ENCODE results near the gene FNBP1.

GRCh38 chr9:129923589-129923988 is 119.4 kb downstream of the FNBP1 start:
- TF ChIP-seq, protein P1, sequence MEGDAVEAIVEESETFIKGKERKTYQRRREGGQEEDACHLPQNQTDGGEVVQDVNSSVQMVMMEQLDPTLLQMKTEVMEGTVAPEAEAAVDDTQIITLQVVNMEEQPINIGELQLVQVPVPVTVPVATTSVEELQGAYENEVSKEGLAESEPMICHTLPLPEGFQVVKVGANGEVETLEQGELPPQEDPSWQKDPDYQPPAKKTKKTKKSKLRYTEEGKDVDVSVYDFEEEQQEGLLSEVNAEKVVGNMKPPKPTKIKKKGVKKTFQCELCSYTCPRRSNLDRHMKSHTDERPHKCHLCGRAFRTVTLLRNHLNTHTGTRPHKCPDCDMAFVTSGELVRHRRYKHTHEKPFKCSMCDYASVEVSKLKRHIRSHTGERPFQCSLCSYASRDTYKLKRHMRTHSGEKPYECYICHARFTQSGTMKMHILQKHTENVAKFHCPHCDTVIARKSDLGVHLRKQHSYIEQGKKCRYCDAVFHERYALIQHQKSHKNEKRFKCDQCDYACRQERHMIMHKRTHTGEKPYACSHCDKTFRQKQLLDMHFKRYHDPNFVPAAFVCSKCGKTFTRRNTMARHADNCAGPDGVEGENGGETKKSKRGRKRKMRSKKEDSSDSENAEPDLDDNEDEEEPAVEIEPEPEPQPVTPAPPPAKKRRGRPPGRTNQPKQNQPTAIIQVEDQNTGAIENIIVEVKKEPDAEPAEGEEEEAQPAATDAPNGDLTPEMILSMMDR (IDR thresholded peaks at IDR 0.05), result no peak
- TF ChIP-seq POLR2A (IDR thresholded peaks at IDR 0.05), result no peak

Measured in lower leg skin (tissue), 3 donors.